Measurements from ENCODE around the gene NCAM1.
A peak's percentile ranks its signal among the peaks of the same experiment; 100 is the strongest.

The NCAM1 gene

DNA sequence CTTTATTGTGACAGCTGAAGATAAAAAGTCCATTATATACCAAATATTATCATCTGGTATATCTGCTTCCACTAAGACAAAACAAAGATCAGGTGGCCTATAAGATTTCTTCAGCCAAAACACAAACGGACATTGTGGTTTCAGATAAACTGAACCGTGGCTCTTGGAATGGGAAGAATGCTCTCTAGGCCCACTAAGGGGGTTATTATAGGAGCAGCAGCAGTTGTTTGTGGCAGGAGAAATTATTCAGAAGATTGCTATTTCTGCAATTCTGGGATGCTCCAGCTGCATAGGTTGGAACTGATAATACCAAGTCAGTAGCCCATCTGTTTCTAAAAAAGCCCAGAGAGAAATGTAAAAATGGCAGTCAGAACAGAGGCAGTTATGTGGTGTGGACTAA lies 145.3 kb downstream of the NCAM1 start:
- peak; percentile 59 for DNase-seq (ENCODE audit: low read depth)
- H3K4me3 ChIP-seq (replicated peaks; ENCODE audit: low read depth, low read length), result no peak overlapping the region
- TF ChIP-seq, protein P1, sequence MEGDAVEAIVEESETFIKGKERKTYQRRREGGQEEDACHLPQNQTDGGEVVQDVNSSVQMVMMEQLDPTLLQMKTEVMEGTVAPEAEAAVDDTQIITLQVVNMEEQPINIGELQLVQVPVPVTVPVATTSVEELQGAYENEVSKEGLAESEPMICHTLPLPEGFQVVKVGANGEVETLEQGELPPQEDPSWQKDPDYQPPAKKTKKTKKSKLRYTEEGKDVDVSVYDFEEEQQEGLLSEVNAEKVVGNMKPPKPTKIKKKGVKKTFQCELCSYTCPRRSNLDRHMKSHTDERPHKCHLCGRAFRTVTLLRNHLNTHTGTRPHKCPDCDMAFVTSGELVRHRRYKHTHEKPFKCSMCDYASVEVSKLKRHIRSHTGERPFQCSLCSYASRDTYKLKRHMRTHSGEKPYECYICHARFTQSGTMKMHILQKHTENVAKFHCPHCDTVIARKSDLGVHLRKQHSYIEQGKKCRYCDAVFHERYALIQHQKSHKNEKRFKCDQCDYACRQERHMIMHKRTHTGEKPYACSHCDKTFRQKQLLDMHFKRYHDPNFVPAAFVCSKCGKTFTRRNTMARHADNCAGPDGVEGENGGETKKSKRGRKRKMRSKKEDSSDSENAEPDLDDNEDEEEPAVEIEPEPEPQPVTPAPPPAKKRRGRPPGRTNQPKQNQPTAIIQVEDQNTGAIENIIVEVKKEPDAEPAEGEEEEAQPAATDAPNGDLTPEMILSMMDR (IDR thresholded peaks at IDR 0.05; ENCODE audit: low read length, missing control alignments), result no peak

DNA sequence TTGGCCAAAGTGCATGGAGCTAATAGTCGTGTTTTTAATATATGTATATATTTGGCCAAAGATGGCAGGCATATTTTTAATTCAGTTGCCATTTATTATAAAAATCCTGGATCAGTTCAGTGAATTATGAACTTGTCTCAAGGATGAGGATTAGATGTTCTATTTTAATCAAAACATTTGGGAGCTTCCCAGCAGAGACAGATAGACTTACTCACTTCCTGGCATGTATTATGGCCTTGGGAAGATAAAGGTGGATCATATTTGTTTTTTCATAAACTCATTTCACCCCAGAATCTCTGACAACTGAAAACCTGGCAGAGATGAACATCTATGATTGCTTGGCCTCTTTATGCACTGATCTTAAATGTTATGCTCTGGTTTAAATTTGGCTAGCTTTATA lies 148.8 kb downstream of the NCAM1 start:
- TF ChIP-seq, protein P1 (IDR thresholded peaks at IDR 0.05; ENCODE audit: low read length, missing control alignments), result no peak
- no peak for DNase-seq (ENCODE audit: low read depth)
- H3K4me3 ChIP-seq (replicated peaks; ENCODE audit: low read depth, low read length), result no peak overlapping the region

DNA sequence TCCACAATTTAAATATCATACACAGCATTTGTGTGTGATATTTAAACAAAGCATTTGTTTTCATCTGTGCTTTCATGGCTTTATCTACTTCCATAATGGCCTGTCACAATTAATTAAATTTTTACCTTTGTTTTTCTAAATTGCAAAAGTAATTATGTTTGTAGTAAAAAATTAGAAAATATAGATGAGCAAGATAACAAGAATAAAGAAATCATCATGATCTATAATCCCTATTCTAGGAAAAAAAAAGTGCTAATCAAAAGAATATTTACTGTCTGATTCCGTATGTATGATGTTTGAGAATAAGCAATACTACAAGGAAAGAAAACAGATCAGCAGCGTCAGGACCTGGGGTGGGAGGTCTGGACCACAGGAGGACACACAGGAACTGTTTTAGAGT lies 149.9 kb downstream of the NCAM1 start:
- H3K4me3 ChIP-seq (replicated peaks; ENCODE audit: low read depth, low read length), result no peak overlapping the region
- DNase-seq (ENCODE audit: low read depth), result no peak
- TF ChIP-seq, protein P1 (IDR thresholded peaks at IDR 0.05; ENCODE audit: low read length, missing control alignments), result no peak

DNA sequence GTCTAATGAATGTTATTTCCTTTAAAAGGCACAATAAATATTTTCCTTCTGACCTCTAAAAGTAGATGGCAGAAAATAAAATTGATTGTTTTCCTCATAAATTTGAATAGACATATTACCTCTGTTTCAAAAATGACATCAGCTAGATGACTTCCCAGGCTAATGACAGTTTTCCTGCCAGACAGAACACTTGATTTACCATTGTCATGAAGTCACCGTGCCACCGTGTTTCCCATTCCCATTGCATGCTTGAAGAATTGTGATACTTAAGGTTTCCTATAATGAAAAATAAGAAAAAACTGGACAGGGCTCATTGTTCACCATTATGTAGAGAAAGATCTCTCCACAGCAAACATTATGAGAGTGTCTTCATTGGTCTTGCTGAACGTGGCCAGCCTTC lies 151.1 kb downstream of the NCAM1 start:
- H3K4me3 ChIP-seq (replicated peaks; ENCODE audit: low read depth, low read length), result no peak overlapping the region
- DNase-seq (ENCODE audit: low read depth), result no peak
- TF ChIP-seq, protein P1 (IDR thresholded peaks at IDR 0.05; ENCODE audit: low read length, missing control alignments), result no peak

DNA sequence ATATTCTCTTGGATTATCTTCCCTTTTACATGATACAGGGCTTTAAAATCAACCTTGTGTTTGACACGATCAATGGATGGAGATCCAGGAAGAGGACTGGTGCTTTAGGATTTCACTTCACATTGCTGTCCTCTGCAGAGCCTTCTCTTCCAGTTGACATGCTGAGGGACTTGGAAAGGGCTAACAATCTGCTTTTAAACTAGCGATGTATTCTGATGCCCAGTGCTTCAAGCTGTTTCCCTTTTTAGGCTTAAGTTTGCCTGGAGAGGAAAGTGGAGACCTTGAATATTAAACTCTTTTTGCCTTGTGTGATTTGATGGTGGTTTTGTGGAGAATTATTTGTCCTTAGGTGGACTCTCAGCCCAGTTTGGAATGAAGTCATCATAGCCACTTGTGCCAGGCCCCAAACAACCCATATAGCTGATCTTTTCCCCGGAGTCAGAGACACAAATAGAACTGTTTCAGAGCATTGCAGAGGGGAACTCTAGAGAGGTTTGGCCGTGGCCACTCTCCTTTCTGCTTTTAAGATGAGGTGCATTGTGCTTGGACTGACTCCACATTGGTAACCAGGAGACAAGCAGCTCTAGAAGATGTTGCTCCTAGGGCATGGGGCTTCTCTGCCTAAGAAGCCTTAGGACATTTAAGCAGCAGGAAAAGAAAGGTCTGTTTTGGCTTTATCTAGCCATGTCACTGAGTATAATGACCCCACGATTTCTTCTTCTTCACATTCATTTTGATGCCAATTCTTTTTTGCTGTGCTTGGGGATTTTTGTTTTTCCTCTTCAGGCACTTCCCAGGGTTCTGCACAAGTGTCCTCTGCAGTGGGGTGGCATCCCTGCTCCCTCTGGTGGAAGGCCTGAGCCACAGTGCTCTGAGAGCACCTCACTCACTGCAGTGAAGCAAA lies 152.8 kb downstream of the NCAM1 start:
- no peak overlapping the region for H3K4me3 ChIP-seq (replicated peaks; ENCODE audit: low read depth, low read length)
- DNase-seq (ENCODE audit: low read depth), result peak; percentile 68
- TF ChIP-seq, protein P1 (IDR thresholded peaks at IDR 0.05; ENCODE audit: low read length, missing control alignments), result peak; percentile 90

DNA sequence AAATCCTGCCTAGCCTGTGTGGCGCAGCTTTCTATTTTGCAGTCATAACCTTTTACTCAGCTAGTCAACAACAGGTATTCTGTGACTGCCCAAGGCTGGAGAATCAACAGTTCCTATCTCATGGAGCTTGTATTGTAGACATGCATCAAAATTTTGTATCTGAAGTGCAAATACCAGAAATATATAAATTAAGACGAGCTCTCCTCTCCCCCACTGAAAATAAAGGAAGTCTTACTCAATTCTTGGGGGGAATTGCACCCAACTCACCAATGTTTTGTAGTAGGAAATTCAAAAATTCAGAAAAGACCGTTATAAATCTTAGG lies 153.4 kb downstream of the NCAM1 start:
- no peak for DNase-seq (ENCODE audit: low read depth)
- H3K4me3 ChIP-seq (replicated peaks; ENCODE audit: low read depth, low read length), result no peak overlapping the region
- TF ChIP-seq, protein P1 (IDR thresholded peaks at IDR 0.05; ENCODE audit: low read length, missing control alignments), result no peak

DNA sequence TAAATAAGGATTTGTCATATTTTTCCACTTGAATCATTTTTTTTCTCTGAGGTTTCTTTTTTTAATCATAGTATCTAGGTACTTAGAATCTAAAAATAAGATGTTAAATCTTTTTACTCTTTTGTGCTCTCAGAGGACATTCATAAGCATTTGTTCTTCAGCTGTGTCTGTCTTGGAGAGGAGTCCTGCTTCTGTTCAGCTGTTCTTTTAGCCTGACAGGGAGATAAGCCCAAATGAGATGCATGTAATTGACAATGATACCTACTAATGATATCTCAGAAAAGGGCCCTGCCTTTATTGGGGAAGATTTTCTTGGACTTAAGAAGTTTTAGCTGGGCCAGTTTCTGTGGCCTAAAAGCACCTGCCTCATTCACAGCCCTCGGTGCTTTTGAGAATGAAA lies 156.9 kb downstream of the NCAM1 start:
- DNase-seq (ENCODE audit: low read depth), result no peak
- TF ChIP-seq, protein P1 (IDR thresholded peaks at IDR 0.05; ENCODE audit: low read length, missing control alignments), result no peak
- H3K4me3 ChIP-seq (replicated peaks; ENCODE audit: low read depth, low read length), result no peak overlapping the region
